ENCODE data around the gene NELFB. TPM values are rescaled to one million over a fixed set of nuclear protein-coding genes. Genes with fewer than 3 reads are reported as not detected.

NELFB gene
- total RNA-seq, 2 experiments from 2014 or later = 62.6 to 74.8 TPM

GRCh38 chr9:137310189-137311052, 55.3 kb downstream of the NELFB start:
- H3K79me2 ChIP-seq (ENCODE audit: insufficient read depth, low read depth, low read length) = no peaks in the 10 kb centered on the region
- DNase-seq (ENCODE audit: low spot score) = no peak
- no TSS peak for BruUV-seq (replicated peaks)
- H3K4me1 ChIP-seq (ENCODE audit: insufficient read depth, low read length, poor library complexity, severe bottlenecking) = peaks cover 19% of the 10 kb centered on the region
- TF ChIP-seq EZH2phosphoT487 (IDR thresholded peaks at IDR 0.05; ENCODE audit: borderline replicate concordance, low read depth, low read length) = no peak
- H3K9me3 ChIP-seq (ENCODE audit: low read length) = no peaks in the 10 kb centered on the region
- ChIA-PET CTCF (ENCODE audit: unreplicated experiment) (no interaction called here), POLR2A (no interaction called here)
- no peaks in the 10 kb centered on the region for H3K36me3 ChIP-seq (ENCODE audit: insufficient read depth, low read length)
- H3K27ac ChIP-seq (ENCODE audit: low read depth, low read length, poor library complexity, severe bottlenecking) = no peak overlapping the region
- no peaks in the 10 kb centered on the region for H4K20me1 ChIP-seq (ENCODE audit: insufficient read depth, low read length)
- no peak overlapping the region for H3K4me2 ChIP-seq (ENCODE audit: low read length)
- H3K9me2 ChIP-seq (ENCODE audit: insufficient read depth, low read length) = no peaks in the 10 kb centered on the region
- no peak overlapping the region for H3K4me3 ChIP-seq (ENCODE audit: low read depth, low read length, poor library complexity, severe bottlenecking)
- intact Hi-C loops (cut with micrococcal nuclease; ENCODE audit: unreplicated experiment) = no loop called here
- H2AFZ ChIP-seq (ENCODE audit: low read length) = no peak overlapping the region

- H2AFZ ChIP-seq (ENCODE audit: low read length) = no peak overlapping the region
- peaks cover 19% of the 10 kb centered on the region for H3K4me1 ChIP-seq (ENCODE audit: insufficient read depth, low read length, poor library complexity, severe bottlenecking)
- intact Hi-C loops (cut with micrococcal nuclease; ENCODE audit: unreplicated experiment) = no loop called here
- no peak overlapping the region for H3K4me2 ChIP-seq (ENCODE audit: low read length)
- H4K20me1 ChIP-seq (ENCODE audit: insufficient read depth, low read length) = no peaks in the 10 kb centered on the region
- H3K9me2 ChIP-seq (ENCODE audit: insufficient read depth, low read length) = no peaks in the 10 kb centered on the region
- no peak overlapping the region for H3K4me3 ChIP-seq (ENCODE audit: low read depth, low read length, poor library complexity, severe bottlenecking)
- no TSS peak for BruUV-seq (replicated peaks)
- no peaks in the 10 kb centered on the region for H3K36me3 ChIP-seq (ENCODE audit: insufficient read depth, low read length)
- no peak overlapping the region for H3K27ac ChIP-seq (ENCODE audit: low read depth, low read length, poor library complexity, severe bottlenecking)
- no peak for DNase-seq (ENCODE audit: low spot score)
- H3K9me3 ChIP-seq (ENCODE audit: low read length) = no peaks in the 10 kb centered on the region
- POLR2A ChIA-PET = no interaction called here
- CTCF ChIA-PET (ENCODE audit: unreplicated experiment) = no interaction called here
- H3K79me2 ChIP-seq (ENCODE audit: insufficient read depth, low read depth, low read length) = no peaks in the 10 kb centered on the region
- TF ChIP-seq EZH2phosphoT487 (IDR thresholded peaks at IDR 0.05; ENCODE audit: borderline replicate concordance, low read depth, low read length) (no peak), CTCF (conservative IDR thresholded peaks at IDR 0.05; ENCODE audit: low read length) (no peak)
Observed at GRCh38 chr9:137311171-137311985, 56.3 kb downstream of the NELFB start.

- TF ChIP-seq EZH2phosphoT487 (IDR thresholded peaks at IDR 0.05; ENCODE audit: borderline replicate concordance, low read depth, low read length) (no peak), CTCF (conservative IDR thresholded peaks at IDR 0.05; ENCODE audit: low read length) (no peak)
- H4K20me1 ChIP-seq (ENCODE audit: insufficient read depth, low read length) = no peaks in the 10 kb centered on the region
- H3K4me3 ChIP-seq (ENCODE audit: low read depth, low read length, poor library complexity, severe bottlenecking) = no peak overlapping the region
- H3K36me3 ChIP-seq (ENCODE audit: insufficient read depth, low read length) = no peaks in the 10 kb centered on the region
- H3K79me2 ChIP-seq (ENCODE audit: insufficient read depth, low read depth, low read length) = no peaks in the 10 kb centered on the region
- no peak for DNase-seq (ENCODE audit: low spot score)
- H3K27ac ChIP-seq (ENCODE audit: low read depth, low read length, poor library complexity, severe bottlenecking) = no peak overlapping the region
- intact Hi-C loops (cut with micrococcal nuclease; ENCODE audit: unreplicated experiment) = no loop called here
- ChIA-PET CTCF (ENCODE audit: unreplicated experiment) (no interaction called here), POLR2A (no interaction called here)
- no peaks in the 10 kb centered on the region for H3K9me3 ChIP-seq (ENCODE audit: low read length)
- H2AFZ ChIP-seq (ENCODE audit: low read length) = no peak overlapping the region
- peaks cover 20% of the 10 kb centered on the region for H3K4me1 ChIP-seq (ENCODE audit: insufficient read depth, low read length, poor library complexity, severe bottlenecking)
- BruUV-seq (replicated peaks) = no TSS peak
- no peak overlapping the region for H3K4me2 ChIP-seq (ENCODE audit: low read length)
- H3K9me2 ChIP-seq (ENCODE audit: insufficient read depth, low read length) = no peaks in the 10 kb centered on the region
Observed at GRCh38 chr9:137311986-137312851, 57.1 kb downstream of the NELFB start.
